SK-N-SH treated with all-trans-retinoic acid at 6 μM for 48 hours (cell line): ENCODE measurements around the gene URAD.

Experiments
- CSDC2 ChIP-seq: fragments of 250-450 bp; sonication (Bioruptor Pico); IDR thresholded peaks from 2 replicates; pipeline ENCODE4 v1.5.0; 2020; ENCODE audit warnings: mild to moderate bottlenecking, moderate library complexity
- ESRRG ChIP-seq: fragments of 250-450 bp; sonication (Bioruptor Pico); IDR thresholded peaks from 2 replicates; pipeline ENCODE4 v1.6.1; 2021; ENCODE audit warnings: mild to moderate bottlenecking
- OSR1 ChIP-seq: fragments of 250-450 bp; sonication (Bioruptor Pico); IDR thresholded peaks from 2 replicates; pipeline ENCODE4 v1.8.0; 2022; ENCODE audit warnings: moderate library complexity, mild to moderate bottlenecking, inconsistent platforms
- PPARA ChIP-seq: fragments of 250-450 bp; sonication (Bioruptor Pico); IDR thresholded peaks from 2 replicates; pipeline ENCODE4 v1.5.0; 2020; ENCODE audit warnings: mild to moderate bottlenecking, borderline replicate concordance
- RARB ChIP-seq: fragments of 250-450 bp; sonication (Bioruptor Pico); IDR thresholded peaks from 2 replicates; pipeline ENCODE4 v1.8.0; 2021; ENCODE audit warnings: mild to moderate bottlenecking, moderate library complexity
- TOX ChIP-seq: fragments of 250-450 bp; sonication (Bioruptor Pico); IDR thresholded peaks from 2 replicates; pipeline ENCODE4 v1.8.0; 2021; ENCODE audit warnings: mild to moderate bottlenecking, moderate library complexity, borderline replicate concordance
- ZFP30 ChIP-seq: fragments of 450-650 bp; formaldehyde crosslinking; IDR thresholded peaks from 2 replicates; pipeline ENCODE4 v1.5.0; 2022; ENCODE audit warnings: mild to moderate bottlenecking, moderate library complexity
- TF ChIP-seq, protein P1 (sequence below): fragments of 250-450 bp; sonication (Bioruptor Pico); IDR thresholded peaks from 2 replicates; pipeline ENCODE4 v1.8.0; 2020; ENCODE audit warnings: mild to moderate bottlenecking, moderate library complexity, borderline replicate concordance
- TF ChIP-seq, protein P2 (sequence below): fragments of 250-450 bp; sonication (Bioruptor Pico); IDR thresholded peaks from 2 replicates; pipeline ENCODE4 v1.5.1; 2020; ENCODE audit warnings: low read depth, mild to moderate bottlenecking, moderate library complexity
- TF ChIP-seq, protein P3 (sequence below): fragments of 250-450 bp; sonication (Bioruptor Pico); IDR thresholded peaks from 2 replicates; pipeline ENCODE4 v1.8.0; 2021; ENCODE audit warnings: low read depth, mild to moderate bottlenecking, moderate library complexity, borderline replicate concordance
- TF ChIP-seq, protein P4 (sequence below): fragments of 250-450 bp; sonication (Bioruptor Pico); IDR thresholded peaks from 2 replicates; pipeline ENCODE4 v1.5.1; 2021; ENCODE audit warnings: mild to moderate bottlenecking, moderate library complexity

DNA sequence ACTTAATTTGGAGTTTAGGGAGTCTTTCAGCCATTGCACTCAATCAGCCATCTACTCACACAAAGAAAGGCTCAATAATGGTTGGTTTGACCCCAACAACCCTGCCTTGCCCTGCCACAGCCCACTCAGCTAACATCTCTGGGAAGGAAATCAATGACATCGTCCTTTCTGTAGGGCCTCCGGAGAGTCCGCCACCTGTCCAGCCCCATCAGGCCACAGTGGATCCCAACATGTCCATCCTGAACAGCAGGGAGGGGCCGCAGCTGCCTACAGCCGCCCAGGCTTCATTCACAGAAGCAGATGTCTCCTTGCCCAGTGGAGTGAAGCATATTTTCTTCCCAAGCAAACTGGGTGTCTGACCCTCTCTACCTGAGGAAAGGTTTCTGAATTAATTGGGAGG lies 15.2 kb downstream of the URAD start:
- no peak for TF ChIP-seq ESRRG (CRISPR knock-in tag)
- TF ChIP-seq PPARA (CRISPR knock-in tag), result no peak
- no peak for TF ChIP-seq OSR1
- no peak for TF ChIP-seq TOX (CRISPR knock-in tag)
- TF ChIP-seq, protein P1, sequence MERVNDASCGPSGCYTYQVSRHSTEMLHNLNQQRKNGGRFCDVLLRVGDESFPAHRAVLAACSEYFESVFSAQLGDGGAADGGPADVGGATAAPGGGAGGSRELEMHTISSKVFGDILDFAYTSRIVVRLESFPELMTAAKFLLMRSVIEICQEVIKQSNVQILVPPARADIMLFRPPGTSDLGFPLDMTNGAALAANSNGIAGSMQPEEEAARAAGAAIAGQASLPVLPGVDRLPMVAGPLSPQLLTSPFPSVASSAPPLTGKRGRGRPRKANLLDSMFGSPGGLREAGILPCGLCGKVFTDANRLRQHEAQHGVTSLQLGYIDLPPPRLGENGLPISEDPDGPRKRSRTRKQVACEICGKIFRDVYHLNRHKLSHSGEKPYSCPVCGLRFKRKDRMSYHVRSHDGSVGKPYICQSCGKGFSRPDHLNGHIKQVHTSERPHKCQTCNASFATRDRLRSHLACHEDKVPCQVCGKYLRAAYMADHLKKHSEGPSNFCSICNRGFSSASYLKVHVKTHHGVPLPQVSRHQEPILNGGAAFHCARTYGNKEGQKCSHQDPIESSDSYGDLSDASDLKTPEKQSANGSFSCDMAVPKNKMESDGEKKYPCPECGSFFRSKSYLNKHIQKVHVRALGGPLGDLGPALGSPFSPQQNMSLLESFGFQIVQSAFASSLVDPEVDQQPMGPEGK (CRISPR knock-in tag), result no peak
- no peak for TF ChIP-seq RARB (CRISPR knock-in tag)
- no peak for TF ChIP-seq CSDC2
- TF ChIP-seq, protein P2, sequence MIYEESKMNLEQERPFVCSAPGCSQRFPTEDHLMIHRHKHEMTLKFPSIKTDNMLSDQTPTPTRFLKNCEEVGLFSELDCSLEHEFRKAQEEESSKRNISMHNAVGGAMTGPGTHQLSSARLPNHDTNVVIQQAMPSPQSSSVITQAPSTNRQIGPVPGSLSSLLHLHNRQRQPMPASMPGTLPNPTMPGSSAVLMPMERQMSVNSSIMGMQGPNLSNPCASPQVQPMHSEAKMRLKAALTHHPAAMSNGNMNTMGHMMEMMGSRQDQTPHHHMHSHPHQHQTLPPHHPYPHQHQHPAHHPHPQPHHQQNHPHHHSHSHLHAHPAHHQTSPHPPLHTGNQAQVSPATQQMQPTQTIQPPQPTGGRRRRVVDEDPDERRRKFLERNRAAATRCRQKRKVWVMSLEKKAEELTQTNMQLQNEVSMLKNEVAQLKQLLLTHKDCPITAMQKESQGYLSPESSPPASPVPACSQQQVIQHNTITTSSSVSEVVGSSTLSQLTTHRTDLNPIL (CRISPR knock-in tag), result no peak
- TF ChIP-seq, protein P3, sequence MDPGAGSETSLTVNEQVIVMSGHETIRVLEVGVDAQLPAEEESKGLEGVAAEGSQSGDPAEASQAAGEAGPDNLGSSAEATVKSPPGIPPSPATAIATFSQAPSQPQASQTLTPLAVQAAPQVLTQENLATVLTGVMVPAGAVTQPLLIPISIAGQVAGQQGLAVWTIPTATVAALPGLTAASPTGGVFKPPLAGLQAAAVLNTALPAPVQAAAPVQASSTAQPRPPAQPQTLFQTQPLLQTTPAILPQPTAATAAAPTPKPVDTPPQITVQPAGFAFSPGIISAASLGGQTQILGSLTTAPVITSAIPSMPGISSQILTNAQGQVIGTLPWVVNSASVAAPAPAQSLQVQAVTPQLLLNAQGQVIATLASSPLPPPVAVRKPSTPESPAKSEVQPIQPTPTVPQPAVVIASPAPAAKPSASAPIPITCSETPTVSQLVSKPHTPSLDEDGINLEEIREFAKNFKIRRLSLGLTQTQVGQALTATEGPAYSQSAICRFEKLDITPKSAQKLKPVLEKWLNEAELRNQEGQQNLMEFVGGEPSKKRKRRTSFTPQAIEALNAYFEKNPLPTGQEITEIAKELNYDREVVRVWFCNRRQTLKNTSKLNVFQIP, result no peak
- no peak for TF ChIP-seq ZFP30 (CRISPR knock-in tag)
- TF ChIP-seq, protein P4, sequence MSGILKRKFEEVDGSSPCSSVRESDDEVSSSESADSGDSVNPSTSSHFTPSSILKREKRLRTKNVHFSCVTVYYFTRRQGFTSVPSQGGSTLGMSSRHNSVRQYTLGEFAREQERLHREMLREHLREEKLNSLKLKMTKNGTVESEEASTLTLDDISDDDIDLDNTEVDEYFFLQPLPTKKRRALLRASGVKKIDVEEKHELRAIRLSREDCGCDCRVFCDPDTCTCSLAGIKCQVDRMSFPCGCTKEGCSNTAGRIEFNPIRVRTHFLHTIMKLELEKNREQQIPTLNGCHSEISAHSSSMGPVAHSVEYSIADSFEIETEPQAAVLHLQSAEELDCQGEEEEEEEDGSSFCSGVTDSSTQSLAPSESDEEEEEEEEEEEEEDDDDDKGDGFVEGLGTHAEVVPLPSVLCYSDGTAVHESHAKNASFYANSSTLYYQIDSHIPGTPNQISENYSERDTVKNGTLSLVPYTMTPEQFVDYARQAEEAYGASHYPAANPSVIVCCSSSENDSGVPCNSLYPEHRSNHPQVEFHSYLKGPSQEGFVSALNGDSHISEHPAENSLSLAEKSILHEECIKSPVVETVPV (CRISPR knock-in tag), result no peak
